ENCODE results near the gene ESX1.

Gene ESX1

DNA sequence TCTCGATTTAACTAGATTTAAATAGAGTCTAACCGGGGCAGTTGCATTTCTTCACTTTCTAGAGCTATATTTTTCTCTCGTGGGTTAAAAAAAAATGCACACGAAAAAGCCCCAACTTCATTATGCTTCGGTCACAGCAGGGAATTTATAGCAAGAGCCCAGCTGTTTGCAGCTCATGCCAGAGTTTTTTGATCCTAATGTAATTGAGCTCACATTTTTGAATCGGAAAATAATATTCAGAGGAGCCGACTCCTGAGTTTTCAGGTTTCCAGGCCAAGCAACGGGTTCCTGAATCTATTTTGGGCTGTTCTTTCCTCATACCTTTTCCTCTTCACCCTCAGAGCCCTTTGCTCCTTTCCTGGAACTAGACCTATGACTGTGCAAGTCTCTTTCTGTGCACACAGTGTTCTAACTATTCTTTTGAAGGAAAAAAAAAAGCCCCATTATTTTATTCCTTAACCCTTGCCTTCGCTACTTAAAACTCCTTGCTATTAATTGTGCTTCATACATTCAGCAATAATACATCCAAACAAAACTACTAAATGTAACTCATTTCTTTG, 27.5 kb upstream of the ESX1 start:
- in situ Hi-C loops (cut with HindIII; ENCODE audit: low pct_ligation_motif_present, low sequenced_read_pairs), result no loop called here
- H3K36me3 ChIP-seq (replicated peaks), result no peaks in the 10 kb centered on the region
- H3K27ac ChIP-seq, result no peak overlapping the region
- TF ChIP-seq, protein P1, sequence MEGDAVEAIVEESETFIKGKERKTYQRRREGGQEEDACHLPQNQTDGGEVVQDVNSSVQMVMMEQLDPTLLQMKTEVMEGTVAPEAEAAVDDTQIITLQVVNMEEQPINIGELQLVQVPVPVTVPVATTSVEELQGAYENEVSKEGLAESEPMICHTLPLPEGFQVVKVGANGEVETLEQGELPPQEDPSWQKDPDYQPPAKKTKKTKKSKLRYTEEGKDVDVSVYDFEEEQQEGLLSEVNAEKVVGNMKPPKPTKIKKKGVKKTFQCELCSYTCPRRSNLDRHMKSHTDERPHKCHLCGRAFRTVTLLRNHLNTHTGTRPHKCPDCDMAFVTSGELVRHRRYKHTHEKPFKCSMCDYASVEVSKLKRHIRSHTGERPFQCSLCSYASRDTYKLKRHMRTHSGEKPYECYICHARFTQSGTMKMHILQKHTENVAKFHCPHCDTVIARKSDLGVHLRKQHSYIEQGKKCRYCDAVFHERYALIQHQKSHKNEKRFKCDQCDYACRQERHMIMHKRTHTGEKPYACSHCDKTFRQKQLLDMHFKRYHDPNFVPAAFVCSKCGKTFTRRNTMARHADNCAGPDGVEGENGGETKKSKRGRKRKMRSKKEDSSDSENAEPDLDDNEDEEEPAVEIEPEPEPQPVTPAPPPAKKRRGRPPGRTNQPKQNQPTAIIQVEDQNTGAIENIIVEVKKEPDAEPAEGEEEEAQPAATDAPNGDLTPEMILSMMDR (IDR thresholded peaks at IDR 0.05; ENCODE audit: low read depth, low read length, missing control alignments), result no peak
- H3K27me3 ChIP-seq (replicated peaks), result no peaks in the 10 kb centered on the region
- H3K4me3 ChIP-seq (ENCODE audit: low read depth, low read length), result no peak overlapping the region
- DNase-seq, result no peak

DNA sequence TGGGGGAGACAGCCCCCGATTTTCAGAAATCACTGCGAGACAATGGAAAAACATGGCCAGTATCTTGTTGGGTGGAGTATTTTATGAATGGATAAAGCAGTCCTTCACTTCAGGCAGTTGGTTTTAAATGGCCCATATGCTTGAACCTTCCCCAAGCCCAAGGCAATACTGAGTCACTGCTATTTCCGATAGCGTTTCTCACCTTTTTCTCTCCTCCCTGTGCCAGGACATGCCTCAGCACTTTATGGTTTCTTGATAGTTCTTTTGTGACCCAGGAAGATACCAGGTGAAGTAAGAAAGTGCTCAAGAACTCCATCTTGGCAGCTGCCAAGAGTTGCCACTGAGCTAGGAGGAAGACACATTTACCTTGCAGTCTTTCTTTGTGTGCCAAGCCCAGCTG, 26.8 kb upstream of the ESX1 start:
- H3K4me3 ChIP-seq (ENCODE audit: low read depth, low read length), result no peak overlapping the region
- TF ChIP-seq, protein P1 (IDR thresholded peaks at IDR 0.05; ENCODE audit: low read depth, low read length, missing control alignments), result no peak
- no peaks in the 10 kb centered on the region for H3K36me3 ChIP-seq (replicated peaks)
- in situ Hi-C loops (cut with HindIII; ENCODE audit: low pct_ligation_motif_present, low sequenced_read_pairs), result no loop called here
- DNase-seq, result no peak
- no peaks in the 10 kb centered on the region for H3K27me3 ChIP-seq (replicated peaks)
- no peak overlapping the region for H3K27ac ChIP-seq

DNA sequence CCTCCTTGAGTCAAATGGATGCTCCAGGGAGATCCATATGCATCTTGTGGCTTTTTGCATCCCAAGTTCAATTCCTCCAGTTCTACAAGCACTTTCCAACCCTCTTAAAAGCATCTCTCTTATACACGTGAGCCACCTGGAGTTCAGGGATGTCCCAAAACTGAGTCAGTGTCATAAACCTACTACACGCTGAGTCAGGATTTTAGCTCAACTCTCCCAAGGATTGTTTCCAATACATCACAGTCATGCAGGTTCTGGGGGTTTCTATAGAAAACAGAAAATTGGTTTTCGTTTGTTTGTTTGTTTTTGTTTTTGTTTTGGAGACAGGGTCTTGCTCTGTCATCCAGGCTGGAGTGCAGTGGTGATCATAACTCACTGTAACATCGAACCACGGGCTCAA, 25.9 kb upstream of the ESX1 start:
- in situ Hi-C loops (cut with HindIII; ENCODE audit: low pct_ligation_motif_present, low sequenced_read_pairs), result no loop called here
- TF ChIP-seq, protein P1 (IDR thresholded peaks at IDR 0.05; ENCODE audit: low read depth, low read length, missing control alignments), result no peak
- no peak for DNase-seq
- Histone ChIP-seq H3K36me3 (replicated peaks) (no peaks in the 10 kb centered on the region), H3K27me3 (replicated peaks) (no peaks in the 10 kb centered on the region), H3K4me3 (ENCODE audit: low read depth, low read length) (no peak overlapping the region), H3K27ac (no peak overlapping the region)

DNA sequence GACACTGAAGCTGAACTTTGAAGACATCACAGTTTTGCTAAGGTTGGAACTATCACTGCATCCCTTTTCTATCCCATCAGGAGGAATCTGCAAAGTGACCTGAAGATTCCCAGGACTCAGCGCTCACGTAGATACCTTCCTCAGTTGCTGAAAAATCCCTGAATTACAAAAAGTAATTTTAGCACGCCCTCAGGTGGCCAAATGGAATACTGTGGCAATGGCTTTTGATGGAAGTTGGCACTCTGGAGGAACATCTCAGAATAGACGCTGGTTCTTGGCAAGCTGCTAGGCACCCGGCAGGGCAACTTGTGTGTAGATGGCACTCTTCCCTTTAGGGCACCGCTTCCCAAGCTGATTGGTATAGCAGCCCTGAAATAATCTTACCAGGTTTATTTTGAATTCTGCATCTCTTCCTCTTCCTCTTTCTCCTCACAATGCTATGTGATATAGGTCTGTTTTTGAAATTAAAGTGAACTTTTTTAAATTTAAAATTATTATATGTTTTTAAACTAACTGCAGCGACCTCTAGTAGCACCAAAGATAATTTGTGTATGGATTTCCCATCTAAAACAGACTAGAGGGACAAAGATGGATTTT, 16.3 kb upstream of the ESX1 start:
- TF ChIP-seq, protein P1 (IDR thresholded peaks at IDR 0.05; ENCODE audit: low read depth, low read length, missing control alignments), result peak; percentile 76
- Histone ChIP-seq H3K36me3 (replicated peaks) (no peaks in the 10 kb centered on the region), H3K27me3 (replicated peaks) (peaks cover 2% of the 10 kb centered on the region), H3K27ac (no peak overlapping the region), H3K4me3 (ENCODE audit: low read depth, low read length) (peak overlapping the region; percentile 33)
- in situ Hi-C loops (cut with HindIII; ENCODE audit: low pct_ligation_motif_present, low sequenced_read_pairs), result no loop called here
- DNase-seq, result peak; percentile 17

DNA sequence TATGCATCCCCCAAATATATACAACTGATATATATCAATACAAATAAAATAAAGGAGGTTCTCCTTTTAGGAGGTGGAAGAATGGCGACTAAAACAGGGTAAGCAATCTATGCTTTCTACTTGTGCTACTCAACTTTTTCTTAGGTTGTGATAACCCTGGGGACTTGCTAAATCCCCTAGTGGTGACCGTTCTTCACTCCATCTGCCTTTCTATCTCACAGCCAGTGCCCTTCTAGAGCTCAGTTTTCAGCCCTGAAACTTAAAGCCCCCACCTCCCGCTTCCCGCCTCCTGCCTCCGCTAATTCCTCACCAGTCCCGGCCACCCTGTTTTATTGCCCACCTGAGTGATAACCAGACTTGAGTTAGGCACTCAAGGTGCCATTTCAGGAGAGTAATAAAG, 15.5 kb upstream of the ESX1 start:
- in situ Hi-C loops (cut with HindIII; ENCODE audit: low pct_ligation_motif_present, low sequenced_read_pairs), result no loop called here
- TF ChIP-seq, protein P1 (IDR thresholded peaks at IDR 0.05; ENCODE audit: low read depth, low read length, missing control alignments), result peak; percentile 30
- Histone ChIP-seq H3K4me3 (ENCODE audit: low read depth, low read length) (no peak overlapping the region), H3K27ac (no peak overlapping the region), H3K27me3 (replicated peaks) (peaks cover 2% of the 10 kb centered on the region), H3K36me3 (replicated peaks) (no peaks in the 10 kb centered on the region)
- DNase-seq, result no peak

DNA sequence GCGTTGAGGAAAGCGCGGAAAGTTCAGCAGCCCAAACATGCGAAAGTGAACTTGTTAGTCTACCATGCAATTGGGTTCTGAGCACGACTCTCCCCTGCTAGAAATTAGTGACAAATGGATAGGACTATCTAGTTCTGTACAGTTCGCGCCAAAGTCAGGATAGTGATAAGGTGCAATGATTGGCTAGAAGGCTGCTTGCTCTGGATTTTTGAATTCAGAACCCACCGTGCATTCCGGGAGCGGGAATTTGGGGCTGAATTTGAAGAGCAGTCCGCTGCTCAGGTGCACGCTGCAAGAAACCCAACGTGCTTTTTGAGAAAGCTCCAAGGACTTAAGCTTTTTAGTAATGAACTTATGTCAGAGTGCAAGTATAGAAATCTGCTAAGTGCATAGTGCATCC, 732 bp upstream of the ESX1 start:
- Histone ChIP-seq H3K4me3 (ENCODE audit: low read depth, low read length) (no peak overlapping the region), H3K27ac (no peak overlapping the region), H3K36me3 (replicated peaks) (no peaks in the 10 kb centered on the region), H3K27me3 (replicated peaks) (peaks cover 8% of the 10 kb centered on the region)
- in situ Hi-C loops (cut with HindIII; ENCODE audit: low pct_ligation_motif_present, low sequenced_read_pairs), result no loop called here
- no peak for DNase-seq
- TF ChIP-seq, protein P1 (IDR thresholded peaks at IDR 0.05; ENCODE audit: low read depth, low read length, missing control alignments), result no peak
